ENCODE measurements around the gene SIAH2.

Gene SIAH2

DNA sequence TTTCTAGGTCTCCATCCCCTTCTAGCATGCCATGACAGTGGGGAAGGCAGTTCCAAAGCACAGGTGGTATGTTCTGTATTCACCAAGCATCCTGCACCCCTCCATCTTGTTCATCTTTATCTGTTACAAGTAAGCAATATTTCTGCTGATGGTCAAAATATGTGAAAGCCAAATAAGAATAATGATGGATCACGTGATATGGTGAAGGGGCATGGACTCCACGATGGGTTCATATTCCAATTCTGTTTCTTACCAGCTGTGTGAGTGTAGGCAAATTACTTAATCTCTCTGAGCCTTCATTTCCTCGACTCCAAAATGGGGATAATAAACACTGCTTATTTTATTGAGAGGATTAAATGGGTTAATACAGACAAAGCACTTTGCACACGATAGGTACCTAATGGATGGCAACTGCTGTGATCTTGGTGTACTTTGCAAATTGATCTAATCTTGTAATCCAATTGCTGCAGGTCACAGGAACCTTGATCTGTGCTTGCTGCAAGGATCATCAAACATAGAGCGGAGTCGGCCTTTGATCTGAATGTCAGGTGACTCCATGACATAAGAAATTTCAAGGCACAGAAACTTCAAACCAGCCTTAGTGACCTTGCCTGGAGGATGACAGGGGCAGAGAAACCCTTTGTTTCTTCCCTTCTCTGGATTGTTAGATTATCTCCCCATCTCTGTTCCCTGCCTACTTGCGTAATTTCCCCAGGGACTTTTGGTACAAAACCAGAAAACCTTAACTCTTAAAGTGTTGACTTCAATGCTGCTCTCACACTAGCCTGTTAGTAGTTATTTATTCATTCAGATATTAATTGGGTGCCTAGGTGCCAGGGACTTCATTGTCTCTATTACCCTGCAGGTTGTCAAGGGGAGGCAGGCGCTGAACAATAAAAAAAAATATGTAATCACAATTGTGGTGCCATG is 25.8 kb downstream of the SIAH2 start:
- Histone ChIP-seq H3K9me3 (no peaks in the 10 kb centered on the region), H3K4me1 (peaks cover 0 to 8% (median 0%) of the 10 kb centered on the region in 4 donors), H3K27me3 (no peaks in the 10 kb centered on the region), H3K27ac (no peak overlapping the region), H3K4me3 (no peak overlapping the region), H3K36me3 (peaks cover 6 to 19% (median 15%) of the 10 kb centered on the region in 3 donors)
- no peak for DNase-seq
- intact Hi-C loops (cut with DNase I; ENCODE audit: low total_unique reads), result no loop called here
- TF ChIP-seq, protein P1, sequence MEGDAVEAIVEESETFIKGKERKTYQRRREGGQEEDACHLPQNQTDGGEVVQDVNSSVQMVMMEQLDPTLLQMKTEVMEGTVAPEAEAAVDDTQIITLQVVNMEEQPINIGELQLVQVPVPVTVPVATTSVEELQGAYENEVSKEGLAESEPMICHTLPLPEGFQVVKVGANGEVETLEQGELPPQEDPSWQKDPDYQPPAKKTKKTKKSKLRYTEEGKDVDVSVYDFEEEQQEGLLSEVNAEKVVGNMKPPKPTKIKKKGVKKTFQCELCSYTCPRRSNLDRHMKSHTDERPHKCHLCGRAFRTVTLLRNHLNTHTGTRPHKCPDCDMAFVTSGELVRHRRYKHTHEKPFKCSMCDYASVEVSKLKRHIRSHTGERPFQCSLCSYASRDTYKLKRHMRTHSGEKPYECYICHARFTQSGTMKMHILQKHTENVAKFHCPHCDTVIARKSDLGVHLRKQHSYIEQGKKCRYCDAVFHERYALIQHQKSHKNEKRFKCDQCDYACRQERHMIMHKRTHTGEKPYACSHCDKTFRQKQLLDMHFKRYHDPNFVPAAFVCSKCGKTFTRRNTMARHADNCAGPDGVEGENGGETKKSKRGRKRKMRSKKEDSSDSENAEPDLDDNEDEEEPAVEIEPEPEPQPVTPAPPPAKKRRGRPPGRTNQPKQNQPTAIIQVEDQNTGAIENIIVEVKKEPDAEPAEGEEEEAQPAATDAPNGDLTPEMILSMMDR (IDR thresholded peaks at IDR 0.05), result no peak

DNA sequence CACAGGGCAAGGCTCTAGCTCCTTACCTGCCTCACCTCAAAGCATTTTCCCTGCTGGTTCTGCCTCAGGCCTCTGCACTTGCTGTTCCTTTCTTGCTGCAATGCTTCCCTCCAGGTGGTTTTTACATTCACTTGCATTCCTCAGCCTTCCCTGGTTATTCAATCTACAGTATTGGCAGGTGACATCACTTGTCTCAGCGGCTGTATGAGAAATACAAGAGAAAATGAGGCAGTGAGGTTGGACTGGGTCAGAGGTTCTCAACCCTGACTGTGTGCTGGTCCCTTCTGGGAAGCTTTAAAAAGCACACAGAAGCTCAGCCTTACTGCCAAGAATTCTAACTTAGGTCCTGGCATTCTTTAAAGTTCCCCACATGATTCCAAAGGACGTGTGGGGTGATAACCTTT is 26.7 kb downstream of the SIAH2 start:
- TF ChIP-seq, protein P1 (IDR thresholded peaks at IDR 0.05), result no peak
- Histone ChIP-seq H3K4me1 (peaks cover 0 to 8% (median 0%) of the 10 kb centered on the region in 4 donors), H3K27ac (no peak overlapping the region)

DNA sequence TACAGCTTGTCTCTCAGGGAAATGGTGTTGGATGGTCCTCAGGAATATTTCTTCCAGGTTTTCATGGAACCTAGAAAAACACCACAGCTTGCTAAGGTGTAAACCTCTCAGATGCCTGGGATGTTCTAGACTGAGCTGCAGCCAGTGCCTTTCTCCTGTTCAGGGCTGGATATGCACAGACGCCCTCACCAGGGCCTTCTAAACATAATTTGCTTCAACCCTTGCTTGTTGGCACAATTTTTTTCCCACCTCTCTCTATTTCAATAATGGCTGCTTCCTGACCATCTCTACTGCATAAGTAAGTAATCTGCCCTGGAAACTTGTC is 28.2 kb downstream of the SIAH2 start:
- DNase-seq, result no peak
- H3K4me3 ChIP-seq, result no peak overlapping the region
- no peaks in the 10 kb centered on the region for H3K9me3 ChIP-seq
- H3K36me3 ChIP-seq, result no peaks in the 10 kb centered on the region
- H3K27me3 ChIP-seq, result no peaks in the 10 kb centered on the region
- peaks cover 0 to 10% (median 2%) of the 10 kb centered on the region in 4 donors for H3K4me1 ChIP-seq
- TF ChIP-seq, protein P1 (IDR thresholded peaks at IDR 0.05), result no peak
- no peak overlapping the region for H3K27ac ChIP-seq
- intact Hi-C loops (cut with DNase I; ENCODE audit: low total_unique reads), result no loop called here

More for the DNA sequence above, 26.7 kb downstream of the SIAH2 start:
- Histone ChIP-seq H3K9me3 (no peaks in the 10 kb centered on the region), H3K36me3 (peaks cover 0 to 10% (median 6%) of the 10 kb centered on the region in 3 donors), H3K27me3 (no peaks in the 10 kb centered on the region), H3K4me3 (no peak overlapping the region)
- DNase-seq, result no peak
- intact Hi-C loops (cut with DNase I; ENCODE audit: low total_unique reads), result no loop called here

DNA sequence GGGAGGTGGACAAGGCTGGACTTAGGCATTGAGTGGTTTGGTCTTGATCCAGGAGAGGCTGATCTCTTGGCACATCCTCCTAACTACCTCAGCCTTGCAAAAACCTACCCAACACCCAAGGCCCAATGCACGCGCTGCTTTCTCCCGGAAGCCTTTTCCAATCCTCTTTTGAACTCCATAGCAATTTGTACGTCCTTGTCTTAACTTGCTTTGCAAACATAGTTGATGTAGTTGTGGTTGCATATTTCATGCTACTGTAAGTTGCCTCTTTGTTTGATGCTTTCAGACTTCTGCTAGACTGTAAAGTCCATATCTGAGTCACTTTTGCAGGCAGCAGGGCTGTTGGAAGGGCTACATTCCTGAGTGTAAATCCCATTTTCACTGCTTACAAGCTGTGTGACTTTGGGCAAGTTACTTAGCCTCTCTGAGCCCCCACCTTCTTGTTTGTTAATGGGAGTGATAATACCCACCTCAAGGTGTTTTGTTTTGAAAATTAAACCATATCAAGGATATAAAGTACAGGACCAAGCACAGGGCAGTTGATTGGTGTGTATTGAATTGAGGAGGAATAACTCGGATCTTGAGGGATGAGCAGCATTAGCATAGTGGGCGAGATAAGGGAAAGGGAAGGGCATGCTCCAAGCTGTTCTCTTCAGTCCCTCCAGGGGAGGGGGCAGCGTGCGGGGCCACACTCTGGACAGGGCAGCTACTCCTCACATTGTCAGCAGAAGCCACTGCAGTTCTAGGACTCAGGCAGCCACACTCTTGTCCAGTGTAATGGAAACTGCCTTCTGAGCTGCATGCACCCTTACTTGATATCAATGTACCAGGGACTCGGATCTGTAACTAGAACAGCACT is 28.8 kb downstream of the SIAH2 start:
- H3K27ac ChIP-seq, result no peak overlapping the region
- H3K4me1 ChIP-seq, result peaks cover 0 to 15% (median 4%) of the 10 kb centered on the region in 4 donors
- DNase-seq, result no peak
- no peaks in the 10 kb centered on the region for H3K9me3 ChIP-seq
- TF ChIP-seq, protein P1 (IDR thresholded peaks at IDR 0.05), result no peak
- no peak overlapping the region for H3K4me3 ChIP-seq
- H3K36me3 ChIP-seq, result no peaks in the 10 kb centered on the region
- no peaks in the 10 kb centered on the region for H3K27me3 ChIP-seq
- intact Hi-C loops (cut with DNase I; ENCODE audit: low total_unique reads), result no loop called here

DNA sequence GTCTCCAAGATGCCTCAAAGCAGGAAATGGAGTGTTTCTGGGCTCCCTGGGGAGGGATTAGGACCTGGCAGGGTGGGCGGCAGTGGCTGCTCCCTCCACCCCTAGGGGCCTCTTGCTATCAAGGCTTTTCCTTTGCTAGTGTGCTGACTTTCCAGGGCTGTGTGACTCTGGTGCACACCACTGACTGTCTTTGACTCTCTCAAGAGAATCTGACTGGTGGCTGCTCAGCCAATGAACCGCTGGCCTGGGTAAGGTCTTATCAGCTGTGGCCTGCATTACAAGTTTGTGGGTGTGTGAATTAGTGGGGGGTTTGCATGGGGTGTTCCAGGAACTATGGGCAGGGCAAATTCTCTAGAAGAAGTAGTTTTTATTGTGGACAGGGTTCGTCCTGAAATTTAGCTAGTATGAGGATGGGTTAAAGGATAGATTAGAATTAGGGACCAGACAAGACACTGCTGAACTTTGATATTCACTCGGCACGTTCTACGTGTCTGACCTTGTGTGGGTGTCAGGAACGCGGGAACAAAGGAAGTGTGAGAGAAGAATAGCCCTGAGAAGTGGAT is 29.5 kb downstream of the SIAH2 start:
- intact Hi-C loops (cut with DNase I; ENCODE audit: low total_unique reads), result no loop called here
- no peak overlapping the region for H3K4me3 ChIP-seq
- no peaks in the 10 kb centered on the region for H3K27me3 ChIP-seq
- TF ChIP-seq, protein P1 (IDR thresholded peaks at IDR 0.05), result no peak
- peaks cover 0 to 15% (median 4%) of the 10 kb centered on the region in 4 donors for H3K4me1 ChIP-seq
- no peaks in the 10 kb centered on the region for H3K36me3 ChIP-seq
- H3K27ac ChIP-seq, result no peak overlapping the region
- H3K9me3 ChIP-seq, result no peaks in the 10 kb centered on the region
- DNase-seq, result no peak
